Astrocyte of the cerebellum (primary cell): Measurements from ENCODE around the gene RAB31.
A peak's percentile ranks its signal among the peaks of the same experiment; 100 is the strongest.

Experiments used
- DNase-seq: peaks from one replicate; pipeline ENCODE4 v3.0.0-alpha.2; 2011; ENCODE audit warnings: low read depth
- H3K4me3 ChIP-seq: 2 replicates; pipeline ENCODE4 v1.5.1; 2011; ENCODE audit warnings: mild to moderate bottlenecking, low read depth, low read length, moderate library complexity
- CTCF ChIP-seq: IDR thresholded peaks from 2 replicates; pipeline ENCODE4 v1.5.1; 2012; ENCODE audit warnings: low read length, low read depth, moderate library complexity, mild to moderate bottlenecking; ENCODE audit errors: missing control alignments
- in situ Hi-C: cut with HindIII; loops from 2 replicates; pipeline ENCODE4 v1.10.0; 2017; ENCODE audit warnings: low sequenced_read_pairs

Gene RAB31

GRCh38 chr18:9870431-9871008 is 162.4 kb downstream of the RAB31 start:
- no peak overlapping the region for H3K4me3 ChIP-seq
- in situ Hi-C loops, result no loop called here
- TF ChIP-seq CTCF, result no peak
- no peak for DNase-seq

GRCh38 chr18:9871244-9871746 is 163.2 kb downstream of the RAB31 start:
- no peak for DNase-seq
- in situ Hi-C loops, result no loop called here
- H3K4me3 ChIP-seq, result no peak overlapping the region
- no peak for TF ChIP-seq CTCF

GRCh38 chr18:9872823-9873222 is 164.7 kb downstream of the RAB31 start:
- no peak for DNase-seq
- in situ Hi-C loops, result no loop called here
- no peak overlapping the region for H3K4me3 ChIP-seq
- no peak for TF ChIP-seq CTCF

- no peak overlapping the region for H3K4me3 ChIP-seq
- in situ Hi-C loops, result no loop called here
- DNase-seq, result no peak
- no peak for TF ChIP-seq CTCF
Measured at GRCh38 chr18:9874728-9875127, 166.6 kb downstream of the RAB31 start.

GRCh38 chr18:9876212-9876866 is 168.2 kb downstream of the RAB31 start:
- in situ Hi-C loops, result no loop called here
- H3K4me3 ChIP-seq, result no peak overlapping the region
- no peak for TF ChIP-seq CTCF
- no peak for DNase-seq

GRCh38 chr18:9876867-9877654 is 169.0 kb downstream of the RAB31 start:
- peak overlapping the region; percentile 8 for H3K4me3 ChIP-seq

More at GRCh38 chr18:9876867-9877654, 169.0 kb downstream of the RAB31 start:
- in situ Hi-C loops, result no loop called here
- no peak for TF ChIP-seq CTCF
- DNase-seq, result peak; percentile 22
